T follicular helper cell (primary cell): ENCODE measurements around the gene ZNF484.
"Not testable (repeated sequence)": the region's sequence is repeated elsewhere in the genome, so short reads cannot be mapped to it uniquely, and the experiment has no call there.

ENCODE experiments used
- DNase-seq: peaks from one replicate; pipeline ENCODE4 v3.0.0-alpha.2; 2020; ENCODE audit warnings: low read depth

Gene ZNF484

DNA sequence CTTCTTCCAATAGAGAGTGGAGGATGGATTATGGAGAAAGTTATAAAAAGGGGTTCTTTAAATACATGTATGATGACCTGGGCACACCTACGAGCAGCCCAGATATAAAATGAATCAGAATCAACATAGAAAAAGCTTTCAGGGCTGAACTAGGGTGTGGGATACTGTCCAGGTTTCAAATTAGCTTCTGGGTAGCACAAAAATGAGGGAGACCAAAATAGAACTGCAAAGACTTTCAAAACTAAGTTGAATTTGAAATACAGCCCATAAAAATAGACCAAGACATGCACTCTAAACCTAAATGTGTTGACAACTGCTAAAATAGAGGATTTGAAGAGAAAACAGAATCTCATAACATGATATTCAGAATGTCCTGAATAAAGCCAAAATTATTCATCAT lies 17.0 kb downstream of the ZNF484 start:
- DNase-seq = no peak

DNA sequence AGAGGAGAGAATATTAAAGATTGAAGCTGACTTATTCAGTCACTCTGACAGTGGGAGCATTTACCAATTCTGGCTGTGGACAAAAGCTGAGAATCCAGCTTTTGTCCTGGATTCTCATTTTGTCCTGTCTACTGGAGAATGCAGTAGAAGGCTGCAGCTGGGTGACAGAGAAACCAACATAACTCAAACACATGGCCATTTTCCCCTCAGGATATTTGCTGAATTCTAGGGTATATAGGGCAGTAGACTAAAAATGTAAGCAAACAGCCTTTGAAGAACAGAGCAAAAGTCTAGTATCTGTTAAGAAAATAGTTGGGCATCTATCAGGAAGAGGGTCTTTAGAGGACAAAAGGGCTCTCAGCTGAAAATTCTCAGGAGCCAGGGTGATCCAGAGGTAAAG lies 20.6 kb downstream of the ZNF484 start:
- DNase-seq = no peak

DNA sequence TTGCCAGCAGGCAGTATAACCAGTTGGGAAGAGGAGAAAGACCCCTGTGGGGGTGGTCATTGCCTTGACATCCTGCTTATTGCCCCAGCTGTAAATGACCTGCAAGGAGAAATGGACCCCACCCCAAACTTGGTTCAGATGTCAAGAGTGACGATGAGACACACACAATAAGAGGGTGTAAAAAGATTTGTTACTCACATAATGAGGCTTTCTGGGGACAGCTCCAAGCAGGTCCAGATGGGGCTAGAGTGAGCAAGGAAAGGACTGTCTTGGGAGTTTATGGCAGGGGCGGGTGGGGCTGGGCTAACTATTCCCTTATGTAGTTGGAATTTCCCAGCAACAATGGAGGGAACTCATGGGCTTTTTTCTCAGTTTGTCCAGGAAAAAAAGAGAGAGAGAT lies 24.1 kb downstream of the ZNF484 start:
- DNase-seq = no peak

DNA sequence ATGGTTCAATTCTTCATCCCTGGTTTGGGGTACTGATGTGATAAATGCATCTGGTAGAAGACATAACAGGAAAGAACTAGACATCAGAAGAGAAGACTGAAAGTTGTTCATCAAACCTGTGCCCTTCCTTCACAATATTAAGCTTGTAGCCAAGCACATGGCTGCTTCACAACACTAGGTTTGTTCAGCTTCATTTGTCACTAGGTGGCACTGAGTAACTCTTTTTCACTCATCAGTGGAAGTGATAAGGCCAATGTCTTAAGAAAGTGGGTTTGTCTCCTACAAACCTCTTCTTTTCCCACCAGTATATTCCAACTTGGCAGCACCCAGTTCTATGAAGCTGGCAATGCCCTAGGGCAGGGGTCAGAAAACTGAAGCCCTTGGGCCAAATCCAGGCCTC lies 26.9 kb downstream of the ZNF484 start:
- DNase-seq = no peak

DNA sequence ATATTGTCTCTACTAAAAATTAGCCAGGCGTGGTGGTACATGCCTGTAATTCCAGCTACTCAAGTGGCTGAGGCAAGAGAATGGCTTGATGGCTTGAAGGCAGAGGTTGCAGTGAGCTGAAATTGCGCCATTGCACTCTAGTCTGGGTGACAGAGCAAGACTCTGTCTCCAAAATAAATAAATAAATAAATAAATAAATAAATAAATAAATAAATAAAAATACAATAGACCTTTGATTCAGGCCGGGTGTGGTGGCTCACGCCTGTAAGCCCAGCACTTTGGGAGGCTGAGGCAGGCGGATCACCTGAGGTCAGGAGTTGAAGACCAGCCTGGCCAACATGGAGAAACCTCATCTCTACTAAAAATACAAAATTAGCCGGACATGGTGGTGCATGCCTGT lies 29.1 kb downstream of the ZNF484 start:
- DNase-seq = not testable (repeated sequence)

DNA sequence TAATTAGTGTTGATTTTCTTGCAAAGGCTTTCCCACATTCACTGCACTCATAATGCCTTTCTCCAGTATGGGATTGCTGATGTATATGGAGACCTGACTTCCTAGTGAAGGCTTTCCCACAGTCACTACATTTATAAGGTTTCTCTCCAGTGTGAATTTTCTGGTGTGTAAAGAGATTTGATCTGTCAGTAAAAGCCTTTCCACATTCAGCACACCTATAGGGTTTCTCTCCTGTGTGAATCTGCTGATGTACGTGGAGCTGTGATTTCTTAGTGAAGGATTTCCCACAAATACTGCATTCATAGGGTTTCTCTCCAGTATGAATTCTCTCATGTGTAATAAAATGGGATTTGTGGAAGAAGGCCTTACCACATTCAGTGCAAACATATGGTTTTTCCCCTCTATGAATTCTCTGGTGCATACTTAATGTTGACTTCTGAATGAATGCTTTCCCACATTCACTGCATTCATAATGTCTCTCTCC lies 31.1 kb downstream of the ZNF484 start:
- DNase-seq = no peak

DNA sequence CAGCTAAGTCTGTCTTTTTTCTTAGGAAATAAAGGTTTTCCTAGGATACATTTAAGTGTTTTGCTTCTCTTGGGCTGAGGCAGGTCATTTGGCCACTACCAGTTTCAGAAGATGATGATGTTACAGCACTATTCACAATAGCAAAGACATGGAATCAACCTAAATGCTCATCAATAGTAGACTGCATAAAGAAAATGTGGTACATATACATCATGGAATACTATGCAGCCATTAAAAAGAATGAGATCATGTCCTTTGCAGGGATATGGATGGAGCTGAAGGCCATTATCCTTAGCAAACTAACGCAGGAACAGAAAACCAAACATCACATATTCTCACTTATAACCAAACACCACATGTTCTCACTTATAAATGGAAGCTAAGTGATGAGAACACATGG lies 39.4 kb downstream of the ZNF484 start:
- DNase-seq = not testable (repeated sequence)

DNA sequence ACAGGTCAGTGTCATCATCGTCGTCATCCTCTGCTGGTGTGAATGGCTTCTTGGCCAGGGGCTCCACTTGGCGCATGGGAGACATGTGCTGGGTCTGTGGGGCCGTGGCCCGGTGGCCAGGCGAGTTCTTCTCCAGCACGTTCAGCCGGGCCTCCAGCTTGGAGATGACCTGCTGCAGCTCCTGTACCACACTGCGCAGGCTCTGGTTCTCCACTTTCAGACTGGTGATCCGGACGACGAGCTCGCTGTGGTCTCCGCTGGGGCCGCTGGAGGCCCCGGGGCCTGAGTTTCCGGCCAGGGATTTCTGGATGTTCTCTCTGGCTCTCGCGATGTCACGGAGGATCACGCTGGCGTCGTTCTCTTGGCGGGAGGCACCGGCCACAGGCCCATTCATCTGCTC lies 40.6 kb downstream of the ZNF484 start:
- DNase-seq = no peak

DNA sequence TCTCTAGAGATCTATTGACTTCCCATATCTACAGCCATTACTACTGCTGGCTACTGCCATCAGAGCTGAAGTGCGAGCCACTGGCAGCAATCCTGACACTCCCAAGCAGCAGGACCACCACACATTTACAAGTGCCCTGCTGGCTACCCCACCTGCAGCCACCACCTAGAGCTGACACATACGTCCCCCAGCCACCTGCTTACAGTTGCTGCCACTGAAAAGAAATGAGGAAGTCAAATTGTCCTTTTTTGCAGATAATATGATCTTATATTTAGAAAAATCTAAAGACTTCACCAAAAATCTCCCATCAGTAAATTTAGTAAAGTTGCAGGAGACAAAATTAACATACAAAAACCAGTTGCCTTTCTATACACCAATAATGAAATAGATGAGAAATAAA lies 48.4 kb downstream of the ZNF484 start:
- DNase-seq = no peak

DNA sequence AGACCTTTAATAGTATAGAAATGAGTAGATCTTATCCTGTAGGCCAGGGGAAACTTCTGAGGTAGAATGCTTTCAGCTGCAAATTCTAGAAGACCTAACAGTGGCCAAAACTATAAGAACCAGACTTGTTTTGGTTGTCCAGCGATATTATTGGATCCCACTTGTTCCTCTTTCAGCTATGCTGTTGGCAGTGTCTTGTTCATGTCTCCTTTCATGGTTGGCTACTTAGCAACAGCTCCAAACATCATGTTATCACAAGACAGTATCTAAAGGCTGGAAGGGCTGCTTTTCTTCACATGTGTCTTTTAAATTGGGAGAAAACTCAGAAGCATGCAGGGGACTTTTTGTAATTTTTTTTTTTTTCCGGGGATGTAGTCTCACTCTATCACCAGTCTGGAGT lies 52.8 kb downstream of the ZNF484 start:
- DNase-seq = not testable (repeated sequence)

DNA sequence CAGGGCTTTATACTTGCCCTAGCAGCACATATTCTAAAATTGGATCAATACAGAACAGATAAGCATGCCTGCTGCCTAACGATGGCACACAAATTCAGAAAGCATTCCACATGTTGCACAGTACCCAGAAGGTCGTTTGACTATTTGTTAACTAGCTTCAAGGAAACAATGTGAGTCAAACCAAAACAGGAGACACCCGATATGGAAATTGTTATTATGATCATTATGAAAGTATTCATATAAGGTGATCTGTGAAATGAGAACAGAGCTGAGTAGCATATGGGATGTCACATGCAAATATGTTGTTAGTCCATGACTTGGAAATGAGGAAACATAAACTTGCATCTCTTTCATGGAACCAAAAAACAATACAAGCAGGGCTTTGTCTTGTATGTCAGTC lies 56.9 kb downstream of the ZNF484 start:
- no peak for DNase-seq

DNA sequence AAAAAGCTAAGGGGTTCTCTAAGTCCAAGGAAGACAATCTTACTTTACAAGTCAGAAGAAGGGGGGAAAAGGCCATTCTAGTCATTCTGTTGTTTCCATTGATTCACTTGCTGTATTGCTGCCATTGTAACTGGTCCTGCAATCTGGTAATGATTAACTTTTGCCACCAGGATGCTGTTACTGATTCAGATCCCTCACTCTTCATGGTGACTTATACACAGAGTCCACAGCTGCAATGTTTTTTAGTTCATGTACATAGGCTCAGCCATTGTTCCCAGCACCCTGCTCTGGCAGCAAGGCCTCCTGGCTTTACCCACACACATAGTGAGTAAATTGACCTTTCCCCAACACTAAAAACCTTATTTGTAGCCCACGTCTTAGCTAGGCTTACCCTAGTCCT lies 57.9 kb downstream of the ZNF484 start:
- not testable (repeated sequence) for DNase-seq

DNA sequence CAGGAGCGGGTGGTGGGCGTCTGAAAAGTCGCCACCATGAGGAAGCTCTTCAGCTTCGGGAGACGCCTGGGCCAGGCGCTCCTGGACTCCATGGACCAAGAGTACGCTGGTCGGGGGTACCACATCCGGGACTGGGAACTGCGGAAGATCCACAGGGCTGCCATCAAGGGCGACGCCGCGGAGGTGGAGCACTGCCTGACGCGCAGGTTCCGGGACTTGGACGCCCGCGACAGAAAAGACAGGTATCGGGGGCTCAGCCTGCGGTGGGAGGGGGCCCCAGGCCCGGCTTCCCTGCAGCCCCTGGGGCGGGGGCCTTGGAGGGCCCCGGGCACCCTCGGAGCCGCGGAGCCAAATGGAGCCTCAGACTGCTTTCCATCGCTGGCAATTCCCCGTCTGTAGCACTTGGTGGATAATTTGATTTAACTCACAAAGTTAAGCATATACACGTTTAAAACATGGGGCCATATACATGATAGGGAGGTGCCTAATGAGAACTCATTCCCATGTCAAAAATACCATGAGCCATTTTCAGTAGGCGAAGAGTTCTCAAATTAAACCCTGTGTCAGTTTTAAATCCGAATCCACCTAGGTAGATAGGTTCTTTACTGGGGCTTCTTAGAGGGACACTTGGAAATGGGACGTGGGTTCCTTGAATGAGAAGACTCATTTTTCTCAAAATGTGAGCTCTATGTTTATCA lies 68.1 kb downstream of the ZNF484 start:
- DNase-seq = not testable (repeated sequence)

DNA sequence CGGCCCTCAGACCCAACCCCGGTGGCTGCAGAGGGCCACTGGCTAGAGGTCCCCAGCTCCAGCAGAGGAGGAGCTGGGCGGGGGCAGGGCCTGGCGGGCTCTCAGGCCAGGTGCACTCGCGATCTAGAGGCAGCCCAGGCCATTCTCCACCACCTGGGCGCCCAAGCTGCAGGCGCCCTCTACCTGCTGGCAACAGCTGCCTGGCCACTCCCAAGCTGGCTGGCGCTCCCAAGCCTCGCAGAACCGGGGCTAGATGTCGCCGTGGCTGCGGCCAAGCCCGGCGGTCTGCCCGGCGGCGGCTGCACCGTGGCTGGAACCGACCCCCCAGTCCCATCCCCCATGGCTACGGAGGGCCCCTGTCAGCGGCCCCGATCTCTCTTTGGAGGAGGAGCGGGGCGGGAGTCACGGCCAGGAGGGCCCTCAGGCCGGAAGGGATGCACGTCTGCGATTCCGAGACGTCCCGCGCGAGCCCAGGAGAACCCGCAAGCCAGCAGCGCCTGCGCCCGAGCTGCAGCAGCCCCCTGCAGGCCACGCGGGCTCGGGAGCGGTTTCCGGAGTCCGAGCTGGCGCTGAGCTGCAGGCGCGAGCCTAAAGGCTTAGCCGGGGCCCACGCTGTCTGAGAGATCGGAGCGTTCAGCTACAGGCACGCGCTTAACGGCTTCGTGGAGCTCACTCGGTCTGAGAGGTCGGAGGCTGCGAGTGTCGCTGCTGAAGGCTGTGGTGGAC lies 68.9 kb downstream of the ZNF484 start:
- no peak for DNase-seq

DNA sequence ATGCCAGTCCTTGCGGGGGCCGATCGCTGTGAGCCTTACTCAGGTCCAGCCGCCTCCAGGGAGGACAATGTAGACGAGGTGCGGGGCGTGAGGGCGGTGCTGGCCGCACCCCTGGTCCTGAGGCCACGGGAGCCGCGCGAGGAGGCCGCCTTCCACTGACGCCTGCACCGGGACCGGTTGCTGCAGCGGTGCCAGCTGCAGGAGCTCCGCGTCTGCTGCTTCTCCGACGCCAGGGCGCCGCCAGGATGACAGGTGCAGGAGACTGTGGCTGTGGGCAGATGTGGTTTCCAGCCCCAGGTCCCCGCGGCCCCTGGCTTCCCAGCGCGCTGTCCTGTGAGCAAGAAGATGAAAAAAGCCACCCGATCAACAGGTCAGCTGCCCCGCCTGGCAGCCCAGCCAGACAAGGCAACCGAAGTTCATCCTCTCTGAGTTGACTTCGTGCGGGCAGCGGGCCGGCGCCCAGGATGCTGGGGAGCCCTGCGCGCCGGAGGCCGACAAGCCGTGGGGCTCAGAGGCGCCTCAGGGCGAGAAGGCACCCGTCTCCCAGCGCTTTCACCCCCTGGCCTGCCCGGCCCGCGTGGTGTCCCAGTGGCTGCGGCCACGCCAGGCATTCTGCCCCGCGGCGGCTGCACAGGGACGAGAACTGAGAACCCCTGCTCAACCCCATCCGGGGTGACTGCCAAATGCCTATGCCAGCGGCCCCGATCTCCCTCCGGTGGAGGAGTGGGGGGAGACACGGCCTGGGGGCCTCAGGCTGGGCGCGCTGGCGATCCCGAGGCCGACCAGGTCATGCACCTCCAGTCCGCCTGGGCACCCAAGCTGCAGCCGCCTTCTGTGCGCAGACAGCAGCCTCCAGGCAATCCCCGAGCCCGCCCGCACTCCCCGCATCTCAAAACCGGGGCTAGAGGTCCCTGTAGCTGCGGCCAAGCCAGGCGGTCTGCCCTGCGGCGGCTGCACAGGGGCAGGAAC lies 69.8 kb downstream of the ZNF484 start:
- no peak for DNase-seq

DNA sequence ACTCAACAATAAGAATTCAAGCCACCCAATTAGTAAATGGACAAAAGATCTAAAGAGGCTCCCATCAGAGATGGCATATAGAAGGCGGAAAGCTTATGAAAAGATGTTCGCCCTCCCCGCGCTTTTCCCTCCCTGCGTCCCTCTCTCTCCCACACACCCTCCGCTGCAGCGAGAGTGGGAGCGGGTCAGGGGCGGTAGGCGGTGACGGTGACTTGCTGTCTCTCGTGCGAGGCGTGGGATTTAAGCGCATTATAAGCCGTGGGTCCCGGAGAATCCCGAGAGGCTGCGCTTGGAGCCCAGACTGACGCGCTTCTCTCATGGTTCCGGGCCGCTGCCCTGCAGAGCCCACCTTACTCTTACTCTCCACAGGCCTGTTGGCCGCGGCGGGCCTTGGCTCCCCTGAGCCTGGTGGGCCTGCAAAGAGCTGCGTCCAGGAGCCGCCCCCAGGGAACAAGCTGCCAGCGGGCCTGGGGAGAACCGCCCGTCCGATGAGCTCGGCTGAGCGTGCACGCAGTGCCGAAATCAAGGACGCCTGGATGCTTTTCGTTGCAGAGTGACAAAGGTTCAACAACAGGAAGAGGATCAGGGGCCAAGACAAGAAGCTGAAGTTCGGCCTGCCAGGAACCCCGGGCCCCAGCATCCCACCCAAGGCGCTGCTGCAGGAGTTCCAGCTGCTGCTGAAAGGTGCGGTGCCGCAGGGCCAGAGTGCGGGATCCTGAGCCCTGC lies 70.6 kb downstream of the ZNF484 start:
- no peak for DNase-seq

DNA sequence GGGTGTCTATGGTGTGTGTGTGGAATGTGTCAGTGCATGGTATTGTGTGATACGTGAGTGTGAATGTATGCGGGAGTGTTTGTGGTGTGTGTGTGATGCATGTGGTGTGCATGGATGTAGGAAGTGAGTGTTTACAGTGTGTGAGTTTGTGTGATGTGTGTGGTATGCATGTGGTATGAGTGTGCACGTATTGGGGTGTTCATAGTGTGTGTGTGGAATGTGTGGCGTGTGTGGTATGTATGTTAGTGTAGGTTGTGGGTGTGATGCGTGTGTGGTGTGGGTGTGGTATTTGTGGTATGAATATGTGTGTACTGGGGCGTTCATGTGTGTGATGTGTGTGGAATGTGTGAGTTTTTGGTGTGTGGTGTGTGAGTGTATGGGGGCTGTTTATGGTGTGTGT lies 73.1 kb downstream of the ZNF484 start:
- DNase-seq = no peak

DNA sequence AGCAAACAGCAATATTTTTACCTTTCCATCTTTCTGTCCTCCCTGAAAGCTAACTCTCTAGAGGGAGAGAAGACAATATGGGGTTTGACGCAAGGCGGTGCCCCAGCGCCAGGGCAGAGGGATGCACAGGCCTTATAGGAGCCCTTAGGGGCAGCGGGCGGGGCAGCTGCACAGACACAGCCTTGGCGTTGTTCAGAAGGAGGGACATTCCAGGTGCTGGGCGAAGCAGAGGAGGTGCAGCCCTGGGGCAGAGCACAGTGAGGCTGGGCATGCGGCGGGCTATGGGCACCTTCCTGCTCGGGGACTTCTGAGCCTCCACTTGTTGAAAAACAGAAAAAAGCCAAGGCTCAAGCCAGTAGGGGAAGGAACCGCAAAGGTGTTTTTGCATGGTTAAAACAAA lies 79.5 kb downstream of the ZNF484 start:
- DNase-seq = no peak

DNA sequence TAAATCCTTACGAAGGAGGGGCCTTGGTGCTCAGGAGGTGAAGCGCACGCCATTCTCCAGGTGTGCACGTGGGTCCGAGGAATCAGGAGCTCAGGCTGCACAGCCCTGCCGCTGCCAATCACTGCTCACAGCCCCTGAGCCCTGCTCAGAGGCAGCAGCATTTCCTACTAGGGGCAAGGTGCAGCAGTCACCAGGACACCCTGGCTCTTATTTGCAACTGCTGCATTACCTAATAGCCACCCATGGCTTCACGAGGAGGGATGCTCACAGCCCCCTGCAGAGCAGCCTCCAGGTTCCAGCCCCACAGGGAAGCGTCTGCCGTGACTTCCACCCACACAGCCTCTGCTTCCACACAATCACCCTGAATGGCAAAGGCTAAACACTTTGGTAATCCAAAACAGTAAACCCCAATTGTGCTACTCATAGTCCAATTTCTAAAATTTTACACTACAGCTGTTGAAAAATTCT lies 81.5 kb downstream of the ZNF484 start:
- DNase-seq = not testable (repeated sequence)

DNA sequence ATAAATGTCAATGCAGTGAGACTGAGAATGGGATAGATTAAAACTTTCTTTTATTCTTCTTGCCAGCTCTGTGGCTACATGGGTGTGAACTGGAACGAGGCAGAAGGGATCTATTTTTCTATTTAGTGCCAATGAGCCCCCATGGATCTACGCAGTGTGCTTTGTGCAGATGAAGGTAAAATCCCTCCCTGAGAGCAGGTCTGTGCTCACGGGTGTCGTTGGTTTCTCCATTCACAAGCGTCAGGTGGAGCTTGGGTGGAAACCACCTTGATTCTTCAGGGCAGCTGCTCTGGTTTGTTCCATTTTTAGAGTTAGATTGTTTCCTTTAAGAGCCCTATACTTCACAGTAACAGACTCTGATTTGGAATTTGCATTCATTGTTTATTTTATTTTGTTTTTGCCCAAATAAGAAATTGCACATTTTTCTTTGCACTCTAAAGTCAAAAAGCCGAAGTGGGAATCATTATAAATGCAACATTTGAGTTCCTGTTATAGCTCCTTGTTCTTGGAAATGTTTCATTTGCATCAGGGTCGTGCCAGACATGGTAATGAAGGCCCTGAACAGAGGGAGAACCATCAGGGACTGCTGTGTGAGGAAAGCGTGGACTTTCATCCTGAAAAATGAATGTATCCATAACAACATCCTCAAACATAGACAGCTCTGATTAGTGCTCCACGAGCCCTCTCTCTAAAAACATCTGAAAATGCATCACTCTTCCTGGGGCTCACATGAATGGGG lies 82.1 kb downstream of the ZNF484 start:
- DNase-seq = no peak
